Central memory CD8-positive, alpha-beta T cell (primary cell): ENCODE measurements around the gene RASL10B.

Source experiments
- ATAC-seq: fragments of 150-1000 bp; cut with Tn5 transposase; replicated peaks from 2 replicates; pipeline ENCODE4 v1.10.0; 2022; ENCODE audit warnings: mild to moderate bottlenecking, moderate FRiP score, moderate number of reproducible peaks; ENCODE audit not compliant: poor library complexity, severe bottlenecking; ENCODE audit errors: extremely low read depth
- DNase-seq, 2 donors: peaks; one replicate each; pipeline ENCODE4 v3.0.0; 2021; ENCODE audit warnings: low spot score in 2 of 2
- H3K27ac Mint-ChIP-seq: one replicate; pipeline ENCODE4 v1.8.0; 2022; ENCODE audit warnings: low read depth, mild to moderate bottlenecking, moderate library complexity, mixed read lengths
- H3K27me3 Mint-ChIP-seq: one replicate; pipeline ENCODE4 v1.8.0; 2022; ENCODE audit warnings: mixed read lengths
- H3K36me3 Mint-ChIP-seq: one replicate; pipeline ENCODE4 v1.8.0; 2022; ENCODE audit warnings: mild to moderate bottlenecking, moderate library complexity, mixed read lengths; ENCODE audit not compliant: insufficient read depth
- H3K4me1 Mint-ChIP-seq: one replicate; pipeline ENCODE4 v1.8.0; 2022; ENCODE audit warnings: mixed read lengths
- H3K4me3 Mint-ChIP-seq: one replicate; pipeline ENCODE4 v1.8.0; 2022; ENCODE audit warnings: mild to moderate bottlenecking, moderate library complexity, mixed read lengths
- H3K9me3 Mint-ChIP-seq: one replicate; pipeline ENCODE4 v1.8.0; 2022; ENCODE audit warnings: mixed read lengths

The RASL10B gene

GRCh38 chr17:35765086-35765710, 33.8 kb downstream of the RASL10B start:
- H3K4me1 Mint-ChIP-seq: peaks cover 8% of the 10 kb centered on the region
- H3K9me3 Mint-ChIP-seq: no peaks in the 10 kb centered on the region
- H3K27ac Mint-ChIP-seq: peak overlapping the region; percentile 89
- H3K36me3 Mint-ChIP-seq: peaks cover 6% of the 10 kb centered on the region
- DNase-seq: no peak
- peaks cover 8% of the 10 kb centered on the region for H3K27me3 Mint-ChIP-seq
- peak overlapping the region; percentile 83 for H3K4me3 Mint-ChIP-seq
- no peak for ATAC-seq

DNA sequence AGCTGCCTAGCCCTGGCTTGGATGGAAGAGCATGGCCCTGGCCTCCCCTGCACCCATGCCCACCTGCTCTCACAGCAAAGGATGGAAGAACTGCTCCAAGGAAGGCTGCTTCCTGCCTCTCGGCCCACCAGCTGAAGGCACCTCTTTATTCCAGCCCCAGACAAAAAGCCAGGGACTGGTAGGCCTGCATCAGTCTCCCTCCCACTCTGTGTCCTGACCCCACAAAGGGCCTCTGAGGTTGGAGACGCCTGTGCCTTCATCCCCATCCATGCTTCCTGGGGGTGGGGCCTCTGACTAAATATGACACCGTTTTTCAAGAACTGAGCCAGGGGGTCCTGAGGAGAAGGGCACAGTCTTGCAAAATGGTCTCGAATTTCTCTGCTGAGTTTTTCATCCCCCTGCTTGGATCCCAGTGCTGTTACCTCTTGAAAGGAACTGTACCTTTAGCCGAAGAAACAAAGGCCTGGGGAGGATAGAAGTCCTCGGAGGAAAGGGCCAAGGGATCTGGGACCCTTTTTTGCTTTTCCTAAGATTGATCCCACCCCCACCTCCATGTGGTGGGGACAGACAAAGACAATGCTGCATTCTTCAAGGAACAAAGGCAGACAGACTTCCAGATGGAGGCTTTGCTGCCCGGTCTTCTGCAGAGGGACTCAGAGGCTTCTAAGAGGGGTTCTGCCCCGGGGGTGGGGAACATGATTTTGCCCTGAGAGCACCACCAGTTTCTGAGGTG, 34.5 kb downstream of the RASL10B start:
- no peak for ATAC-seq
- H3K27ac Mint-ChIP-seq: no peak overlapping the region
- peaks cover 6% of the 10 kb centered on the region for H3K36me3 Mint-ChIP-seq
- H3K4me3 Mint-ChIP-seq: peak overlapping the region; percentile 83
- no peaks in the 10 kb centered on the region for H3K9me3 Mint-ChIP-seq
- H3K27me3 Mint-ChIP-seq: peaks cover 8% of the 10 kb centered on the region
- H3K4me1 Mint-ChIP-seq: peaks cover 8% of the 10 kb centered on the region
- DNase-seq: no peak

DNA sequence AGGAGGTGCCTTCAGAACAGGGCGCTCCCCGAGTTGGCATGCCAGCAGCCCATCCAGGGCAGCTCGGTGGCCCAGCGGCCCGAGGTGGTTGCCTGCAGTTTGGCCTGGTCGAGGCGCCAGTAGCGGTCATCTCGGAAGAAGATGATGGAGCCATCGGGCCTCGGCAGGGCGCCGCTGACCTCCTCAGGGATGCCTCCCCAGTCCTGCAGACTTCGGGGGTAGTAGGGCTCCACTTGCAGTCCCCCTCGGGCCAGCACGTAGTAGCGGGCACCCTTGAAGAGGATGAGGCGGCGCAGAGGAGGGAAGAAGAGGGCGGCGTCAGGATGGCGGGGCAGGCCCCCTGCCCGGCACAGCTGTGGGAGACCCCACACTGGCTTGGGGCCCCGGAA, 35.0 kb downstream of the RASL10B start:
- Mint-ChIP-seq H3K4me3 (no peak overlapping the region), H3K4me1 (peaks cover 8% of the 10 kb centered on the region), H3K9me3 (no peaks in the 10 kb centered on the region), H3K27ac (no peak overlapping the region), H3K36me3 (peaks cover 5% of the 10 kb centered on the region), H3K27me3 (peaks cover 8% of the 10 kb centered on the region)
- ATAC-seq: no peak
- no peak for DNase-seq

DNA sequence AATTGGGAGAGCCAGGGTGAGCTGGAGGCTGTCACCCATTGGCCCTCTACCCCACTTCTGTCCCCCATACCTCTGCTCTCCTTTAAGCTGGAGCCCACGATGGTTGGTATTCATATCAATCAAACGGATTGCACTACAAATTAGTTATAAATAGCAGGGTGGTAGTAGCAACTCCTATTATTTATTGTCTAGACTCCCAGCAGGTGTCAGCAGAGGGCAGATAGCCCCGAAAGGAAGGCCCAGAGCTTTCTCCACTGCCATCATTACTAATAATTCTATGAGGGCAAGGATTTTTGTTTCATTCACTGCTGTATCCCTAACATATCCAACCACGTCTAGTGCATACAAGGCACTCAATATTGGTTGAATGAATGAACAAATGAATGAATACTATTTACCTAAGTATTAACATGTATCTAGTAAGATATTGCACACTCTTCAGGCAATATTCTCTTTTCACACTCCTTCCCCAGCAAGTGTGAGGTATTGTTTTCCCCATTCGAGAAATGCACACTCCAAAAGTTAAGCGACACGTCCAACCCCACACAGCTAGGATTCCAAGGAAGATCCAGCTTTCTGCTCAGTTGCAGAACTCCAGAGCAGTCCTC, 35.6 kb downstream of the RASL10B start:
- Mint-ChIP-seq H3K9me3 (no peaks in the 10 kb centered on the region), H3K27ac (no peak overlapping the region), H3K27me3 (peaks cover 12% of the 10 kb centered on the region), H3K4me3 (no peak overlapping the region), H3K4me1 (peaks cover 8% of the 10 kb centered on the region), H3K36me3 (peaks cover 4% of the 10 kb centered on the region)
- DNase-seq (no peak), ATAC-seq (no peak)

DNA sequence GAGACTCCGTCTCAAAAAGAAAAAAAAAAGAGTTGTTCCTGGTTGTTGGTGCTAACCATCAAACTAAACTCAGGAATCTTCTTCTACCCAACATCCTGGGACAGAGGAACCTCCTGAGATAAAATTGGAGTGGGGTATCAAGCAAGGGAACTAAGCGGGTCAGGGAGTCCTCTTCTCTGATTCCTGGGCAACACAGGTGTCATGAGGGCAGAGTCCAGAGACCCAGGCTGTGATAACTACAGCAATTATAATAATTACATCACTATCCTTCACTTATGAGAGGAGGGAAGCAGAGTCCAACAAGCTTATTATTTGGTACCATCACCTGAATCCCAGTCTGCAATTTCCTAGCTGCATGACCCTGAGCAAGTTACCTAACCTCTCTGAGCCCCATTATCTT, 37.4 kb downstream of the RASL10B start:
- peaks cover 8% of the 10 kb centered on the region for H3K4me1 Mint-ChIP-seq
- H3K4me3 Mint-ChIP-seq: no peak overlapping the region
- peaks cover 2% of the 10 kb centered on the region for H3K36me3 Mint-ChIP-seq
- peaks cover 27% of the 10 kb centered on the region for H3K27me3 Mint-ChIP-seq
- no peaks in the 10 kb centered on the region for H3K9me3 Mint-ChIP-seq
- ATAC-seq: no peak
- no peak for DNase-seq
- H3K27ac Mint-ChIP-seq: no peak overlapping the region

DNA sequence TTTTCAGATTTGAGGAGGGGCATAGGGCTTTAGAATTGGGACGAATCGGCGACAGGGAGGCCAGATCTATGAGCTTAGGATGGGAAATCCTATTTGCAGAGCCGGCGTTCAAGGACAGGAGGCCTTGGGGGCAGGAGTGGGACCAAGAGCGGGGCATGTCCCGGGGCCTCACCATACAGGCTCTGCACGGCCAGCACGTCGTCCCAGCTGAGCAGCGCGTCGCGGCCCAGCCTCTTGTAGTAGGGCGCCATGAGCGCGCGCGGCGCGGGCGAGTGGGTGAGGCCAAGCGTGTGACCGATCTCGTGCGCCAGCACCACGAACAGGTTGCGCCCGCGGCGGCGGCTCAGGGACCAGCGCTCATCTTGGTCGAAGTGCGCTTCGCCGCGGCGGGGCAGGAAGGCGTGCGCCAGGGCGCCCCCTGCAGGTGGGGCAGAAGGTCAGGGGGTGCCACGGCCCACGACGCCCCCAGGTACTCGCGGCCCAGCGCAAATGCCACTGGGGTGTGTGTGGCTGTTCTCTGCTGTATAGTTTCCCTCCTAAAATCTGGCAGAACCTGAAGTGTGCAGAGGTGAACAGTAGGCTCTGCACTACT, 38.6 kb downstream of the RASL10B start:
- DNase-seq: no peak
- Mint-ChIP-seq H3K27me3 (peaks cover 39% of the 10 kb centered on the region), H3K4me3 (no peak overlapping the region)

DNA sequence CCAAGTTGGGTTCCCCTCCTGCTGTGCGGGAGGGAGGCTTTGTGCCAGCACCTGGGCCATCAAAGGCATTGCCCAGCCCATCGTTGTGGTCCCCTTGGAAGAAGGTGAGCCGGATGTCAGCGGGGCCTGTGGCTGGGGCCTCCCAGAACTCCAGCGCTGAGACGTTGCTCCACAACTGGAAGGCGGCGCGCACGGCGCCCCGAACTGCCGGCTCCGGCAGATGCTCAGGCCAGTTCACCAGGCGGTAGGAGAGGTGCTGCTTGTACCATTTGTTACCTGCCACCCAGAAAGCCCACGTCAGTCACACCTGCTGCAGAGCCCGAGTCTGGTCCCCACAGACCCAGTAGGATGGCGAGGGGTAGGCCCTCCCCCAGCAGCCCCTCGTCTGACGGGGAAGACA, 41.7 kb downstream of the RASL10B start:
- DNase-seq (no peak), ATAC-seq (no peak)
- no peaks in the 10 kb centered on the region for H3K4me1 Mint-ChIP-seq
- H3K9me3 Mint-ChIP-seq: no peaks in the 10 kb centered on the region
- H3K27ac Mint-ChIP-seq: no peak overlapping the region
- H3K36me3 Mint-ChIP-seq: no peaks in the 10 kb centered on the region
- H3K27me3 Mint-ChIP-seq: peaks cover 51% of the 10 kb centered on the region
- no peak overlapping the region for H3K4me3 Mint-ChIP-seq

More for the DNA sequence above, 38.6 kb downstream of the RASL10B start:
- ATAC-seq: no peak
- Mint-ChIP-seq H3K36me3 (peaks cover 1% of the 10 kb centered on the region), H3K27ac (no peak overlapping the region), H3K4me1 (peaks cover 2% of the 10 kb centered on the region), H3K9me3 (no peaks in the 10 kb centered on the region)

DNA sequence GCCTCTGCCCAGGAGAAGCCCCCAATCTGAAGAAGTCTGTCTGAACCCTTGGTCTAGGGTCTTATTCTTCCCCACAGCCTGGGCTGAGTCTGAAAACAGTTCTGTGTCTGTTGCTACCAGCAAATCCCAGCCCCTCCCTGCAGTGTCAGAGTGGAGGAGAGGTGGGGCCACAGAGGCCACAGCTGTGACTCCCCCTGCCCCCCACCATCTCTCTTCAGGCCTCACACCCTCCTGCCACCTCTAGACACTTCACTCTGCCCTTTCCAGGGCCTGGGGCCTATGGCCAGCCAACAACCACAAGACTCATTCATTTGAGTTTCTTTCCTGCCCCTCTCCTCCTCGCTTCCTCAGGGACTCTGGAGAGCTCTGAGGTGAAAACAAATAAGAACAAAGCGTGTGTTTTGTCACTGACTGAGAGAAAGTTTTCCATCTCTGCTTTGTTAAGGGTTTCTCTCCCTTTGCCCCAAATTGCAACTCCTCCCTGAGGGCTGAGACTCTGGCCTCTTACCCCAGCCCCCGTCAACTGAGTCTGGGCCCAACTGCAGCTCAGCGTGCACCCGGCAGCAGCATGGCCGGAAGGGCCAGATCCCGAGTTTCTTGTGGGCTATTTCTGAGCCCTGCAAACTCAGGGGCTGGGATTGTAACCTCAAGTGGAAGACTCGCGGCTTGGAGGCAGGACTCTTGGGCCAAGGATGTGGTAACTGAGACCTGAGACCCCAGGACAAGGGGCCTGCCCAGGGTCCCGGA, 42.4 kb downstream of the RASL10B start:
- no peaks in the 10 kb centered on the region for H3K36me3 Mint-ChIP-seq
- no peak overlapping the region for H3K27ac Mint-ChIP-seq
- no peak overlapping the region for H3K4me3 Mint-ChIP-seq
- peaks cover 58% of the 10 kb centered on the region for H3K27me3 Mint-ChIP-seq
- no peak for ATAC-seq
- no peaks in the 10 kb centered on the region for H3K9me3 Mint-ChIP-seq
- DNase-seq: no peak
- H3K4me1 Mint-ChIP-seq: no peaks in the 10 kb centered on the region

DNA sequence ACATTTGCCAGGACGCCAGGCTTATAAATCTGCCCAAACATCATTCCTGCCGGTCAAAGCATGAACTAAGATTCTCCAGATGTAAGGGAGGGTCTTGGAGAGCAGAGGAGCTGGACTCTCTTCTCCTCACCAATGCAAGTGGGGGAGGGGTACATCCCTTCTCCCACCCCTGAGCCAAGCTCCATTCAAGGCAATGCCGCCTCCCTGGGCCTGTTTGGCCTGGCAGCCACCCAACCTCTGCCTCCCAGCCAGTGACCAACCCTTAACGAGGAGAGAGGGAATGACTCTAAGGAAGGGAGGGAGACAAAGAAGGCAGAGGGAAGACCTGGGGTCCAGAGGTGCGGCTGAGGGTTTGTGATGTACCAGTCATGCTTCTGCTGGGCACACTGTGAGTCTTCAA, 43.1 kb downstream of the RASL10B start:
- no peak for ATAC-seq
- H3K27ac Mint-ChIP-seq: no peak overlapping the region
- no peak overlapping the region for H3K4me3 Mint-ChIP-seq
- H3K9me3 Mint-ChIP-seq: no peaks in the 10 kb centered on the region
- H3K4me1 Mint-ChIP-seq: no peaks in the 10 kb centered on the region
- DNase-seq: no peak
- no peaks in the 10 kb centered on the region for H3K36me3 Mint-ChIP-seq
- H3K27me3 Mint-ChIP-seq: peaks cover 59% of the 10 kb centered on the region

DNA sequence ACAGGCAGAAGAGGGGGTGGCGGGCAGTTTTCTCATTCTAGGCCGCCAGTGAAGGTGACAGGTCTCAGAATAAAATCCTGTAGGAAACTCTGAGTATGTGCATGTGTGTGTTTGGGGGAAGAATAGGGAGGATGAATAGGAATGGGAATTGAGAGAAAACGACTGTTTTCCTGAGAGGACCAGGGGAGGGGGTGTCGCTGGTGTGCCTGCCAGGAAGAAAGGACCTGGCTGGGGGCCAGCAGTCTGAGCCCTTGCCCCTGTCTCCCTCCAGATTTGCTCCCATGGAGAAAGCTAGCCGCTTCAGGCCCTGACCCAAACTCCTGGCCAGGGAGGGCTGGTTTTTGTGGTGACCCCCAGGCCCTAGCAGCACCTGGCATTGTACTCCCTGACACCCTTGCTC, 43.6 kb downstream of the RASL10B start:
- DNase-seq (no peak), ATAC-seq (no peak)
- no peaks in the 10 kb centered on the region for H3K9me3 Mint-ChIP-seq
- H3K27me3 Mint-ChIP-seq: peaks cover 57% of the 10 kb centered on the region
- no peaks in the 10 kb centered on the region for H3K4me1 Mint-ChIP-seq
- H3K36me3 Mint-ChIP-seq: no peaks in the 10 kb centered on the region
- no peak overlapping the region for H3K27ac Mint-ChIP-seq
- H3K4me3 Mint-ChIP-seq: no peak overlapping the region

GRCh38 chr17:35775583-35775982, 44.1 kb downstream of the RASL10B start:
- ATAC-seq (no peak), DNase-seq (no peak)
- Mint-ChIP-seq H3K27ac (no peak overlapping the region), H3K36me3 (no peaks in the 10 kb centered on the region), H3K4me1 (no peaks in the 10 kb centered on the region), H3K27me3 (peaks cover 59% of the 10 kb centered on the region), H3K9me3 (no peaks in the 10 kb centered on the region), H3K4me3 (no peak overlapping the region)

- H3K36me3 Mint-ChIP-seq: no peaks in the 10 kb centered on the region
- H3K27ac Mint-ChIP-seq: no peak overlapping the region
- no peaks in the 10 kb centered on the region for H3K4me1 Mint-ChIP-seq
- H3K4me3 Mint-ChIP-seq: no peak overlapping the region
- ATAC-seq (no peak), DNase-seq (no peak)
- no peaks in the 10 kb centered on the region for H3K9me3 Mint-ChIP-seq
- peaks cover 65% of the 10 kb centered on the region for H3K27me3 Mint-ChIP-seq
Observed at GRCh38 chr17:35778641-35779196, 47.3 kb downstream of the RASL10B start.
